GM15510 (cell line): Measurements from ENCODE around the gene ABHD16B.

Experiments
- POLR2A ChIP-seq: IDR thresholded peaks from 3 replicates; pipeline ENCODE4 v1.6.1; 2011; ENCODE audit warnings: borderline replicate concordance; ENCODE audit not compliant: insufficient read length; ENCODE audit errors: extremely low read depth

ABHD16B gene

GRCh38 chr20:63829945-63830835, 31.1 kb upstream of the ABHD16B start:
- no peak for TF ChIP-seq POLR2A

GRCh38 chr20:63830841-63831588, 30.3 kb upstream of the ABHD16B start, which contains the start of gene ZBTB46:
ZBTB46 (minus strand) TSS chr20:63831264; CDS start chr20:63790757, 40,507 bp downstream.
- TF ChIP-seq POLR2A: no peak

GRCh38 chr20:63831646-63831992, 29.7 kb upstream of the ABHD16B start:
- no peak for TF ChIP-seq POLR2A

- TF ChIP-seq POLR2A: no peak
Observed at GRCh38 chr20:63831993-63832686, 29.2 kb upstream of the ABHD16B start.

- TF ChIP-seq POLR2A: no peak
Observed at GRCh38 chr20:63833776-63834490, 27.4 kb upstream of the ABHD16B start.

GRCh38 chr20:63834491-63834880, 26.8 kb upstream of the ABHD16B start:
- no peak for TF ChIP-seq POLR2A

GRCh38 chr20:63835021-63835858, 26.1 kb upstream of the ABHD16B start:
- no peak for TF ChIP-seq POLR2A

- TF ChIP-seq POLR2A: no peak
Observed at GRCh38 chr20:63836458-63837344, 24.6 kb upstream of the ABHD16B start.

GRCh38 chr20:63837479-63837878, 23.8 kb upstream of the ABHD16B start:
- no peak for TF ChIP-seq POLR2A

GRCh38 chr20:63839620-63840019, 21.7 kb upstream of the ABHD16B start:
- TF ChIP-seq POLR2A: no peak

GRCh38 chr20:63840405-63840828, 20.9 kb upstream of the ABHD16B start:
- no peak for TF ChIP-seq POLR2A

GRCh38 chr20:63842258-63842657, 19.0 kb upstream of the ABHD16B start:
- TF ChIP-seq POLR2A: no peak

- TF ChIP-seq POLR2A: no peak
Observed at GRCh38 chr20:63843222-63843621, 18.1 kb upstream of the ABHD16B start.
